GM03348 (cell line): Measurements from ENCODE around the gene SLC22A5.
"Not testable (repeated sequence)": the region's sequence is repeated elsewhere in the genome, so short reads cannot be mapped to it uniquely, and the experiment has no call there.

Experiments used
- DNase-seq: peaks from one replicate; pipeline ENCODE4 v3.0.0; 2012; ENCODE audit warnings: low spot score

SLC22A5 gene

DNA sequence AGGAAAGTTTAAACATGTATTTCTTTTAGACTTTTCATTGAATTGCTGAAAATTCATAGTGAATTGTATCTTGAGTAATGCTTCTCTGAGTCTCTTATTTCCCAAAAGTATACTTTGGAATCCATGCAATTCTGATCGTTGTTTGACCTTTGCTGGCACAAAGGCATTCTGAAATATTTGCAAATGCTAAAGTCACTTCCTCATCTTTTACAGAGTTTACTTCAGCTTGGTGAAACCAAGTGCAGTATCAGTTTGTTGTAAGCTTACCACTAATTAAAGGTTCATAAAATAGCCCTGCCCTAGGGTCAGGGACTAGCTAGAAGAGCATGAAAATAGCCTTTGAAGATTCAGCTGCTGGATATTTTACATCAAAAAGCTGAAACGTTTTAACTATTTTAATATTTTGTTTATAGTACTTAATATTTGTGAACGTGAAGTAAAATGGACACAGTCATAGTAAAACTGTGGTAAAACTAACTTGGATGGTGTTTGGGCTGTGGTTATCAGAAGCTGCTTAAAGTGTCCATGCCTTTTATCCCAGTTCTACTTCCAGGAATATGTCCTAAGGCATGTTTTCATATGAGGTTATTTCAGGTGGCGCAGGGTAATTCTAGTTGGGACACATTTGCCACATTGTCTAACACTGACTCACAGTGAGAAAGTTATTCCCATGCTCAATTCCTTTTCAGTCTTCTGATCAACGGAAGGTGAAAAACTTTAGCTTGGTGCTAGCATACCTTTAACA lies 45.3 kb downstream of the SLC22A5 start:
- DNase-seq = peak; percentile 47

- not testable (repeated sequence) for DNase-seq
Measured at GRCh38 chr5:132415516-132415915, 46.0 kb downstream of the SLC22A5 start.

DNA sequence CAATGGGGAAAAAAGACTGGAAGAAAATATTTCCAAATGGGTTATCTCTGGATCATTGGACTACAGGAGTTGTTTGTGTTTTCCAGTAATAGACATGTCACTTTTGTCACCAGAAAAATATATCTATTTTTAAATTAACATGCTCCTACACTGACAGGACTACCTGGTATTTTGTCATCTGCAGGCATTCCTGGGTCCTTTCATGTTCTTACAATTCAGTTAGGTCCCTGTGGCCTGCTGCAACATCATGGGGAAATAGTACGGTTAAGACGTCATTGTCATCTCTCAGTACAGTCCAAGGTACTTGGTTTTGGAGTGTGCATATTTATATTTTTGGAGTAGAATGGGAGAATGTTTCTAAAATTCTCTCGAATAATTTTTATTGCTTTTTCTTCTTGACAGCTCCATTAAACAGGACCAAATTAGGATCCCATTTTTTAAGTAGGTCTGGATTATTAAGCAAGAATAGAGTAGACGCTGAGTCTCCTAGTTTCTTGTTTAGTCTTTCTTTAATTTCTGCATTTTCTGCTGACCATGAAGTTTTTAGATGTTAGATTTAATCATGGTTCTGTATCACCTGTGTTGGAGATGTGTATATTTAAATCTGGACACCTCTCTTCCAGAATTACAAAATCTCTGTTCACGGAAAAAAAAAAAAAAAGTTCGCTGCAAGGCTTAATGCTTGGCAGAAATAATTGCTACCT lies 46.9 kb downstream of the SLC22A5 start:
- DNase-seq = no peak

GRCh38 chr5:132417010-132417439 lies 47.5 kb downstream of the SLC22A5 start:
- DNase-seq = no peak

DNA sequence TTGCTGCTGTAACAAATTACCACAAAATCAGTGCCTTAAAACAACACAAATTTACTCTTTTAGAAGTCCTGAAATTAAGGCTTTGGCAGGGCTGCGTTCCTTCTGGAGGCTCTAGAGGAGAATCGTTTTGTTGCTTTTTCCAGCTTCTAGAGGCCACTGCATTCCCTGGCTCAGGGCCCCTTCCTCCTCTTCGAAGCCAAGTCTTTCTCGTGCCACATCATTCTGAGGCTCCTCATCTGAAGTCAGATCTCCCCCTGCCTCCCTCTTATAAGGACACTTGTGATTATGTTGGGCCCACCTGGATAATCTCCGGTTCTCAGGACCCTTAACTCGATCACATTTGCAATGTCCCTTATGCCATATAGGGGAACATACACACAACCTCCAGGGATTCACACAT lies 48.0 kb downstream of the SLC22A5 start:
- DNase-seq = no peak

GRCh38 chr5:132417889-132418485 lies 48.5 kb downstream of the SLC22A5 start:
- no peak for DNase-seq

- DNase-seq = no peak
Measured at GRCh38 chr5:132418881-132419280, 49.4 kb downstream of the SLC22A5 start.

DNA sequence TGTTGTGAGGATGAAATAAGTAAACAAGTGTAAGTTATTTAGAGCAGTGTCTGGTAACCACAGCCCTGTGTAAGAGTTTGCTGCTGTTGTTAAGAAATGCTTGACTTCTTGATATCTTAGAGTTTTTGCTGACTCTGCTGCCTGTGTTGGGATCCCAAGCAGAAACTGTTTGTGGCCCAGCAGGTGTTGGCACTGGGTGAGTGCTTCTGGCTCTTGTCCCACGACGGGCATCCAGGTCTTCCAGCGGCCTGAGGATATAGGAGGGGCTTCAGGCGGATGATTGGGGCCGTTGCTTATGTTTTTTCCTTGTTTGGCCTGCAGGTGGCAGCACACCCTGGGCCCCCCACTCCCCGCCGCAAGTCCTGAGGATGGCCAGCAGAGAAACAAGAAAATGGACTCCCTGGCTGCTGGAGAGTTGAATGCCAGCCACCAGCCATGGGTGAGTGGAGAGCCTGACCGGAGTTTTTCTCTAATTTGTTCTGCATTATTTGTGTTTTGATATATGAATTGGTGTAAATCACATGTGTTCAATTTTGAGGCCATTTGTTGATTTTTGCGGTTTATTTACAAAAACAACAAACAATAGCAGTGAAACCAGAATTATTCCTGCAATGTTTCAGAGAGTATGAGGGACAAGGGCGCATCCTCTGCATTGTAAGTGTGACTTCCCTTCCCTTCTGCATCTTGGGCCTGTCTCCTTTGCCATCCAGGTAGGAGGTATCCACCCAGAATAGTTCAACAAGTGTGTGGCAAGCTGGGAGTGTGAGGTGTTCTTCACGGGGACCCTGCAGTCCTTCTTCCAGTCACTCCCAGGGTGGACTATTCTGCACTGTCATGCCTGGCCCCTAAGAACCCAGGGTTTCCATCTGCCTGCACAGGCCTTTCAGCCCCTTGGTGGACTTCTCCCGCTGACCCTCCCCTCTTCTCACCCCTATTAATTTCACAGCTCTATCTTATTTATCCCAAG lies 50.3 kb downstream of the SLC22A5 start:
- peak; percentile 92 for DNase-seq

GRCh38 chr5:132420706-132421272 lies 51.3 kb downstream of the SLC22A5 start:
- DNase-seq = no peak

DNA sequence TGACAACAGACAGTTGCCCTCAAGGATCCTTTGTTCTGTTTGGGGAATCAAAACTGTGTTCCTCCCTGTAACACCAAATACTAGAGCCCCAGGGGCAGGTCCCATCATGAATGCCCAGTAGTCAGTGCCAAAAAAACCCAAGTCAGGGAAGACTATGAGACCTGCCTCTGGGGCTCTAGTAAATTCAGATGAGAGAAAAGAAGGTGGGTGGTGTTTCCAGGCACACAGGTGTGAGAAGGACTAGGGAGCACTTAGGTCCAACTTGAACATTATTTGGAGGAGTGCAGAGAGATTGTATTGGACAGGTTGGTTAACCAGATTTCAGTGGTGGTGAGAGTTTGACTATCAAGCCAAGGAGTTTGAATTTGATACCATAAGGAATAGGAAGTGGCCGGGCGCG lies 52.0 kb downstream of the SLC22A5 start:
- no peak for DNase-seq

GRCh38 chr5:132422720-132423437 lies 53.4 kb downstream of the SLC22A5 start:
- DNase-seq = peak; percentile 16

DNA sequence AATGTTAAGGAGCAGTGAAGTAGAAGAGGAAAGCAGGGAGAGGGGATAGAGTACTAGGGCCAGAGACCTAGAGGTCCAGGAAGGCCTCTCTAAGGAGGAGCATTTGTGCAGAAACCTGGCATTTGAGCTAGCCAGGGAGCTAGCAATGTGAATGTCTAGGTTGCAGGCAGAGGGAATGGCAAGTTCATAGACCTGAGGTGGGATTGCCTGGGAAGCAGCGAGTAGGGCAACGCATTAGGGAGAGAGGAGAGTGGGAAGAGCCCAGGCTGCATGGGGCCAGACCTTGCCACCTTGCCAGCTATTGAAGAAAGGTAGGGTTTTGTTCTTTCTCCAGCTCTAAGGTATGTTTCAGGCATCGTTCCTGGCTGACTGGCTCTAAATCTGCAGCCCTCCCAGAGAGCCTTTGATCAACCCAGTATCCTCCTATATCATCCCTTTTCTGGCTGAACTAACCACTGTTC lies 54.0 kb downstream of the SLC22A5 start:
- no peak for DNase-seq

DNA sequence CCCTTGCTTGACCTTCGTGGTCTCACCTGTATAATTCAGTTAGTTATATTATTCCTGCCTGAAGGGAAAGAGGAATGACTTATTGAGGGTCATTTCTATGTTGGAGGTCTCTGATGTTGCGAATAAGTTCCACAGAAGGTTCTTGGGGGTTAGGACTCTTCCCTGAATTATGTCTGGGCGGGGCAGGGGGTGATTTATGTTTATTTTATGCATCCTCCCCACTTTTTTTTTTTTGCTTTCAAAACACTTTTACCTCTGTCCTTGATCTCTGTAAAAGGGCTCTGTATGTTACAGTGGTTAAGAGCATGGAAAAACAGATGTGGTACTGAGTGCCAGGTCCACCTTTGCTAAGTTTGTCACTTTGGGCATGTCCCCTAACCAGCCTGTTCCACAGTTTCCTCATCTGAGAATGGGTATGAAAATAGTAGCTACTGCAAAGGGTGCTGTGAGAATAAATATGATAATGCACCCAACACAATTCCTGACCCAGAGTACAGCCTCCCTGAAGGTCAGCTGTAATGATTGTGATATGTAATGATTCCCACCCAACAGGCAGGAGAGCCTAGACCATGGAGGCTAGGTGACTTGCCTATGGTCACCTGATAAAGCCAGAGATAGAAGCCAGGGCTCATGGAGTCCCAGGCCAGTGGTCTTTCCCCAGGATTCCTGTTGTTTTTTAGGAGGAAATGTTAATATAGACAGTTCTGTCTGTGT lies 54.8 kb downstream of the SLC22A5 start:
- no peak for DNase-seq

DNA sequence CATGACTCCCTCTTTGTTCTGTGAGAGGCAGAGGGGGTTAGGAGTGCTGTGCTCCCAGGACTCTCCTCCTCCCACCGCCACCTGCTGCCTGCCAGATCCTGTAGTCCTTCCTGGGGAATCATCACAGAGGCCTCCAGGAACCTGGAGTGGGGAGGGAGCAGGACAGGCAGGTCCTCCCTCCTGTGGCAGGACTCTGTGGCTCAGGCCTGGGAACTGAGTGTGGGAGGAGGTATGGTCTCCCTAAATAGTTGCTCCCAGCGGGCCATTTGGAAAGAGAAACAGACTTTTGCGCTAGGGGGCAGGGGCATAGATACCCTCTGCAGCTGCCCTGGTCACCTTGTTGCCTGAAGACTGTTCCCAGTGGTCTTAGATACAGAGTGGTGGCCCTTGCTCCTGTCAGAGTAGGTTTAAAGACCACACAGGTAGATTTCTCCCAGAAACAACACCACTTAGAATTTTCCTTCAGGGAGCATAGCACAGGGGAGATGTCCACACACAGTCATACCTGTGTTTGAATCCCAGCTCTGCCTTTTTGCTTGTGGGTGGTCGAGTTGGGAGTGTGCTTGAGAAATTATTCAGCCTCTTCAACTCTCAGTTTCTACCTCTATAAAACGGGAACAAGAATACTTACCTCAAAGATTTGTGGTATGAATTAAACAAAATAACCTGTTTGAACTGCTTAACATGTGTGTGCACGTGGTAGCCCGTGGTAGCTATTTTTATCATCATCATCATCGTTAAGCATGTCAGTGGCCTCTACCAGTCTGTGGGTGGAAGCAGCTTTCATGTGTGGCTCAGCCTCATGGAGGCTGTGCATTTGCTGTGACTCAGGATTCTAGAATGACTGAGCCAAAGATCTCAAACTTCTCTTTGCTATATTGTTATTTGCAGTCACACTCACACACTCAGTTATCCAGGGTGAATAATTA lies 55.8 kb downstream of the SLC22A5 start:
- DNase-seq = peak; percentile 77

- DNase-seq = no peak
Measured at GRCh38 chr5:132425975-132426524, 56.5 kb downstream of the SLC22A5 start.

DNA sequence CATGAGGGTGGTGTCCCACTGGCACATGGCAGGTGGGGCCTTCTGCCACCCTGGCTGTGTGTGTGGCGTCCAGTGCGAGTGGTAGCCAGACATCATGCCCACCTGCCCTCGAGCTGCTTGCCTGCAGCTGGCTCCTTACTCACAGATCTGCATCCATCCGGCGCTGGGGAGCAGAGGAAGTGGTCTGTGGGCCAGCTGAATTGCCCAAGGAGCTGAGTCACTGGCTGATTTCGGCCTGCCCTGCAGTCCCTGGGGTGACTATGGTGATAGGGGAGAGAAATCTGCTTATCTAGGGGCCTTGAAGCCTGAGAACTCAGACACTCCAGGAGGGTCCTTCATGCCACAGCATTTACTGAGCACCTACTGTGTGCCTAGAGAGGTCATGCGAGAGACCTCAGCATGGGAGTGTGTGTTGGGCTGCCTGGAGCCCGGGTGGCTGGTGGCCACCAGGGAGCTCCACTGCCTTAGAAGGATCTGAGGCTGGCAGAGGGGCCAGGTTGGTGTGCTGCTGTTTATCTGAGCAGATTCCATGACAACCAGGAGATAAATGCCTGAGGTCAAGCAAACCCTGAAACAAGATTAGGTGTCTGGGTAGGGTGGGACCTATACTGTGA lies 57.1 kb downstream of the SLC22A5 start:
- DNase-seq = peak; percentile 91

GRCh38 chr5:132427281-132428146 lies 58.0 kb downstream of the SLC22A5 start:
- no peak for DNase-seq
